GDM1 (cell line): ENCODE data around the gene TTC39B.
A peak's percentile ranks its signal among the peaks of the same experiment; 100 is the strongest.
"Not testable (repeated sequence)": the region's sequence is repeated elsewhere in the genome, so short reads cannot be mapped to it uniquely, and the experiment has no call there.

Experiments used
- DNase-seq: peaks from one replicate; lab custom pipeline; 2025; lab: John Stamatoyannopoulos, UW

TTC39B gene

DNA sequence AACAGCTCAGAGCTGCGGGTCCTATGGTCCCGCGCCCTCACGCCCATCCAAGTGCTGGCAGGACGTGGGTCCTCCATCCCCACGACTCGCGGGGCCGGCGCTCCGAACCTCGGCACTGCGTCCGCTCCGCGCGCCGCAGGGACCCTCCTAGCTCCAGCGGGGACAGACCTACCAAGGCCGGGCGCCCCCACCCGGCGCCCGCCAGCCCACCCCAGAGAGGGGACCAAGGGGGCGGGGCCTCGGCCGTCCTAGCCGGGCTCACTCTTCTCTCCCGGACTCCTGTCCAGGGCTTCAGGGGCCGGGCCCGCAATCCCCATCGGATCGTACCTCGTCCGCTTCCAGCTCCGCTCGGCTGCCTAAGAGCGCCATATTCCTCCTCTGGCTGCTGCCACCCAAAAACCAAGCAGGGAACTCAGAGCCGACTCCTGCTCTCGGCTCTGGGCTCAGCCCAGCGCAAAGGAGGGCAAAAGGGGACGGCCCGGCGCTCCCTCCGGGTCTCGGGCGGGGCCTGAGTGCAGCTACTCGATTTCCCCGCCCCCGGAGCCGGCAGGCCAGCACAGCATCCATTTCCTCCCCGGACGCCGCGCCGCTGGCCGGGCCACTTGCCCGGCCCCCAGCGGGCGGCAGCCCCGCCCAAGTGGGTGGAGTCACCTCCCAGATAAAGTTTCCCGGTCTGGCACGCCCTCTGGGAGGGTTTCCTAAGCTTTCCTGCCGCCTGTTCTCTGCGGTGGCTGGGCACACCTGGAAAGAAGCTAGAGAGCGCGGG lies at the start of gene TTC39B:
TSS of gene TTC39B (minus strand) at position 460 of the 766 bp plus-strand sequence. CDS start at position 369, 91 bp downstream.
- DNase-seq, result peak; percentile 72

DNA sequence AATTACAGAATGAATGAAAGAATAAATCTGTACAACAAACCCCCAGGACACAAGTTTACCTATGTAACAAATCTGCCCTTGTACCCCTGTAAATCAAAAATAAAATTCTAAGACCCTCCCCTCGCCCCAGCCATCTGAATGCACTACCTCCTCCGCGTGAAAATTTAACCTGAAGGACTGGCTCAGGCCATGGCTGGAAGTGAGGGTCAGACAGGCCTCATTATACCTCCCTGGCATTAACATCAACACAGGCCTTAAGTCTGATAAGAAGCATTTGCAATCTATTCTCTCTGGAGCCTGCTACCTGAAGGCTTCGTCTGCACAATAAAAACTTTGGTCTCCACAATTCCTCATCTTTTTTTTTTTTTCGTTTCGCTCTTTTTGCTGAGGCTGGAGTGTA lies 48.7 kb upstream of the TTC39B start:
- no peak for DNase-seq

DNA sequence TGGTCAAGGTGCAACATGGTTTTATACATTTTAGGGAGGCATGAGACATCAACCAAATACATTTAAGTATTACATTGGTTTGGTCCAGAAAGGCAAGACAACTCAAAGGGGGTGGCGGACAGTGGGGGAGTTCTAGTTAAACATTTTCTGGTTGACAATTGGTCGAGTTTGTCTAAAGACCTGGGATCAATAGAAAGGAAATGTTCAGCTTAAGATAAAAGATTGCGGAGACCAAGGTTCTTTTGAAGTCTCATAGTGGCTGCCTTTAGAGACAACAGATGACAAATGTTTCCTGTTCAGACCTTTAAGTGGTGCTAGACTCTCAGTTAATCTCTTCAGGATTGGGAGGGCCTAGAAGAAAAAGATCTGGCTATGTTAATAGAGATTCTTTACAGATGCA lies 47.7 kb upstream of the TTC39B start:
- no peak for DNase-seq

DNA sequence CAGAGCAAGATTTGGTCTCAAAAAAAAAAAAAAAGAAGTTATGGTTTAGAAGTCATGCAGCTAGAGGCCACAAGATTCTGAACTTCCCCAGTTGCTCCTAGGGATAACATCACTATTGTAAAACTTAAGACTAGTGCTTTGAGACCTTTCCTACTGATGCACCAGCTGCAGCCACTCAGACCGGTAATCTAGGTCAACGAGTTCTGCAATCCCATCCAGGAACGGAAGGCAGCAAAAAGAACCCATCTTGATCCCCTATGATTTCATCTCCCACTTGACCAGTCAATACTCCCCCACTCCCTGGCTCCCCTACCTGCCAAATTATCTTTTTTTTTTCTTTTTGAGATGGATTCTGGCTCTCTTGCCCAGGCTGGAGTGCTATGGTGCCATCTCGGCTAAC lies 46.9 kb upstream of the TTC39B start:
- DNase-seq, result no peak

DNA sequence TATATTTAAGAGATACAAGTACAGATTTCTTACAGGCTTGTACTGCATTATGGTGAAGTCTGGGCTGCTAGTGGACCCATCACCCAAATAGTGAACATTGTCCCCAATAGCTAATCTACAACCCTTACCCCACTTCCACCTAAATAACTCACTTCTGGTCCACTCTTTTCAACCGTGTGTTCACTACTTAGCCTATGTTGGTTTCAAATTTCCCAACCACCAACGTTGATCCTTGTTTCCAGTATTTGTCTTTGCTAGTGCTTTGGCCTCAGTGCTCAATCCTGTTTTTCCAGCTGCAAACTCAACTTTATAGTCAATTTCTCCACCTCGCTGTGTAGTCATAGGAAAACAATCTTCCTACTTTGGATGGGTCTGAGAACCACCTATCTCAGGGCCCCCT lies 45.3 kb upstream of the TTC39B start:
- DNase-seq, result no peak

DNA sequence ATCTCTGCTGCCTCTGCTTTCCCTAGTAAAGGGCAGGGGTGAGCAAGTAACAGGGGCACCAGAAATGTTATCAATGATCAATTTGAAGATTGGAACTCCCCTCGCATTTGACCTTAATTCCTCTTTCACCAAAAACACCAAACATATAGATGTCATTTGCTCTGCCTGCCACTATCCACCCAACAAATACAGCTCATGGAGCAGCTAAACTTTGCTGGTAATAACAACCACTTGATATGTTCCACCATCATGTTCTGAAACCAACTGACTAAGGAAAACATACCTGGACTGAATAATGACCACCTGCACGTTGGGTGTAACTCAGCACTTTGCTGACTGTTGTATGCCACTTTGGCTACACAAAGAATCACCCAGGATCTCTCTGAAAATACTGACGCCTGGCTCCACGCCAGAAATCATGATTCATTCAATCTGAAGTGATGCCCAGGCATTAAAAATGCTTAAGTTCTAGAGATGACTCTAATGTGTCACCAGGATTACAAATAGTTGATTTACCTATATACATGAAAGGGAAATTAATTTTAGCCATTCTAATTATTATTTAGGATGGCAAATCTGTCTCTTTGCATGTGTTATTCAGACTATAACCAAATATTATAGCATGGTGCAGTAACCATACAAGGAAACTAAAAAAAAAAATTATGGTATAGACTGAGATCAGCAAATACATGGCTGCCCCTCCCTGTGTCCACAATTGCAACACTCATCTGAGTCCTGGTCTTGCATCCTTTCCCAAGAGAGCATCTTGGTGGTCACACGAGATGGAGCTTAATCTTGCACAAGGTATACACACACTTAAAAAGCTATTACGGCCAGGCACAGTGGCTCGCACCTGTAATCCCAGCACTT lies 43.1 kb upstream of the TTC39B start:
- no peak for DNase-seq

DNA sequence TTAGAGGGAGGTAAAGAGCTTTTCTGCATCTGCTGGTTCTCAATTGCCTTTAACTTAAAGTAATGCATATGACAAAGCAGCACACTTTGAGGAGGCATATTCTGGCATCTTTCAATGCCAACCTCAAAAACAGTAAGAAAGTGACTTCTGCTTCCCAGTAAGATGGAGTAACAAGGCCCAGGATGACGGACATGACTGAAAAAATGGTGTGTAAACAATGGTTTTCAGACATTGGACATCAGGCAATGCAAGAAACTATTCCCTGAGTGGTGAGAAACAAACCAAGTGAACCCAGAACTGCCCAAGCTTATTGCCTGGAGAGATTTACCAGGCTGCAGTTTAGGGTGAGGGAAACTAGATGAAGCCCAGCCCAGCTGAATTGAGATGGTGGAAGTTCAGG lies 39.8 kb upstream of the TTC39B start:
- DNase-seq, result no peak

DNA sequence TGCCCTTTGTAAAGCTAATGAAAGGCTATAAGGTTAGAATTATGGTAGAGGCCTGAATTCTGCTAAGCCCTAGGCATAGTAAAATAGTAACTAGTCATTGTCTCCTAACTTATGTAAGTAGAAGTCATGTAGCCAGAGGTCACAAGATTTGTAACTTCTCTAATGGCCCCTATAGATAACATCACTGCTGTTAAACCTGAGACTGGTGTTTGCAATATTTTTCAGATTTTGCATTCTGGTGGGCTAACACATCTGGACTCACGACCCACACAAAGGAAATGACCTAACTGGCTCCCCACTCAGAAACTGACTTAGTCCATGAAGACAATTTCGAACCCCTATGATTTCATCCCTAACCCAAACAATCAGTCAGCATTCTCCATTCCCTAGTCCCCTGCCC lies 37.2 kb upstream of the TTC39B start:
- no peak for DNase-seq

DNA sequence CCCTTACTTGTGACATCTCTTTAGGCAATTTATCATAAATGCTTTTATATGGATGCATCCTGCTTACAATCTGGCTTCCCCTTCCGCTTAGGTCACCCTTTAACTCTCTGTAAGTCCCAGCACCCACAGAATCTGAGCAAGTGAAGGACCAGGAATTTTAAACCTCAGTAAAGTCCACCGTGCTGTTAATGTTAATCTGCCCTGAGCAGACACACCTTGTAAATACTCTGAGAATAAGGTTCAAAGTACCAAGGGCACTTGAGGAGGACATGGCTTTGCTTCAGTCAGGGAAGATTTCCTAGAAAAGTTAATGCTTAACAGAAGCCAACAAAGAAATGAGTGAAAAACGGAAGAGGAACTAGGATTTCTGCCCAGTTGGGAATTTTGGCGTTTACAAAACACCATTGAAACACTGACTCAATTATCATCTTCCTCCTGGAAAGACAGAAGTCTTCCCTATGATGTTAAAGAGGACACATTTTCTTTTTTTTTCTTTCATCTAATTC lies 26.4 kb upstream of the TTC39B start:
- no peak for DNase-seq

DNA sequence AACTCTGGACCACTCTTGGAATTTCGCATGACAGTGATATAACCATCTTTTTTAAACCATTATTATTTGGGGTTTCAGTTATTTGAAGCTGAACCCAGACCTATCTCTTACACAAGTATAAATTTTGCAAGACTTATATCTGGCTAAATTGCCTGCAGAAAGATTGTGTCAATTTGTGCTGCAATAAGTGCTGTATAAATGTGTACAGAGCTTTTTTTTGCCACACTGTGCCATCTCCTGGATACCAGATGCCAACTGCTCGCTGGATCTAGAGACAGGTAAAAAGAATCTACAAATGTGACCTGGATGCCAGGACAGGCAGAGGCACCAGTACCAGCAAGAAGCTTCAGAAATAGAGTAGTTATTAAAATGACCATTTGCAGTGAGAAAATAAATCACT lies 25.9 kb upstream of the TTC39B start:
- no peak for DNase-seq

DNA sequence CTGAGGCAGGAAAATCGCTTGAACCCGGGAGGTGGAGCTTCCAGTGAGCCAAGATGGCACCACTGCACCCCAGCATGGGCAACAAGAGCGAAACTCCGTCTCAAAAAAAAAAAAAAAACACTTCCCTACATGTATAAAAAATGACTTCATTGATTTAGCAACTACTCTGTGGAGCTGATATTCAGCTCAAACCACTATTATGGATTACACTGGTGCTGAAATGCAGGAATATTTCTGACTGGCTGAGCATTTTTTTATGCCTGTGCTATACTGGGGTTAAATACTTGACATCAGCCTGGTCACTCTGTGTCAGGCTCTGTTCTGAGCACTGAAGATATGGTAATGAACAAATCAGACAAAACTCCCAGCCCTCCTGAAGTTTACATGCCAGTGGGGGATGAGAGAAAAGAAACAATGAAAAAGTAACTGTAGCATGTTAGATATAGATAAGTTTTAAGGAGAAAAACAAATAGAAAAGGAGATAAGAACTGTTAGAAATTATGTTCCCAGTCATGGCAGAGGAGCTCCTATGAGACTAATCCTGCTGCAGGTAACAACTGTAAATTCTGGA lies 22.6 kb upstream of the TTC39B start:
- no peak for DNase-seq

DNA sequence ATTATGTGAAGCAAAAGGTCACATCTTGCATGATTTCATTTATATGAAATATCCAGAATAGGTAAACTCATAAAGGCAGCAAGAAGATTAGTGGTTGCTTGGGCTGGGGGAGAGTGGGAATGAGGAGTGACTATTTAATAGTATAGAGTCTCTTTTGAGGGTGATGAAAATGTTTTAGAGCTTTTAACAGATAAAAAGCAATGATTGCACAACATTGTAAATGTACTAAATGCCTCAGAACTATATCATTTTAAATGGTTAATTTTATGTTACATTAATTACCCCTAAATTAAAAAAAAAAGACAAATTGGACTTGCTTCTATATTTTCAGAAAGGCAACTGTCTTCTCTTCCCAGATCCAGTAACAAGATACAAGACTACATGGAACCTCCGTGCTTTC lies 21.9 kb upstream of the TTC39B start:
- DNase-seq, result no peak

DNA sequence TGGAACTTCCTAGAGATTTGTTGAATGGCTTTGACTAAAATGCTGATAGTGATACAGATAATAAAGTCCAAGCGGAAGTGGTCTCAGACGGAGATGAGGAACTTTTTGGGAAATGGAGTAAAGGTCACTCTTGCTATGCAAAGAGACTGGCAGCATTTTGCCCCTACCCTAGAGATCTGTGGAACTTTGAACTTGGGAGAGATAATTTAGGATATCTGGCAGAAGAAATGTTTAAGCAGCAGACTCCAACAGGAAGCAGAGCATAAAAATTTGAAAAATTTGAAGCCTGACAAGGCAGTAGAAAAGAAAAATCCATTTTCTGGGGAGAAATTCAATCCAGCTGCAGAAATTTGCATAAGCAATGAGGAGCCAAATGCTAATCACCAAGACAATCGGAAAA lies 15.7 kb upstream of the TTC39B start:
- DNase-seq, result not testable (repeated sequence)

DNA sequence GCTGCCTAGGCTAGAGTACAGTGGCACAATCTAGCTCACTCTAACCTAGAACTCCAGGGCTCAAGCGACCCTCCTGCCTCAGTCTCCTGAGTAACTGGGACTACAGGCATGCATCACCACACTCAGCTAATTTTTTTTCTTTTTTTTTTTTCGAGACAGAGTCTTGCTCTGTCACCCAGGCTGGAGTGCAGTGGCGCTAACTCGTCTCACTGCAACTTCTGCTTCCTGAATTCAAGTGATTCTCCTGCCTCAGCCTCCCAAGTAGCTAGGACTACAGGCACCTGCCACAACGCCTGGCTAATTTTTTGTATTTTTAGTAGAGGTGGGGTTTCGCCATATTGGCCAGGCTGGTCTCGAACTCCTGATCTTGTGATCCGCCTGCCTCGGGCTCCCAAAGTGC lies 12.6 kb upstream of the TTC39B start:
- DNase-seq, result not testable (repeated sequence)

DNA sequence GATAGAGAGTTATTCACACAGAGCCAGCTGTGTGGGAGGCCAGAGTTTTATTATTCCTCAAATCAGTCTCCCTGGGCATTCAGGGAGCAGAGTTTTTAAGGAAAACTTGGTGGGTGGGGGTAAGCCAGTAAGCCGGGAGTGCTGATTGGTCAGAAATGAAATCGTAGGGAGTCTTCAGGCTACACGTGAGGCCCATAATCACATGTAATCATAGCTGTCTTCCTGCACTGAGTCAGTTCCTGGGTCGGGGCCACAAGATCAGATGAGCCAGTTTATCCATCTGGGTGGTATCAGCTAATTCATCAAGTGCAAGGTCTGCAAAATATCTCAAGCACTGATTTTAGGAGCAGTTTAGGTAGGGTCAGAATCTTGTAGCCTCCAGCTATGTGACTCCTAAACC lies 10.8 kb upstream of the TTC39B start:
- DNase-seq, result no peak

DNA sequence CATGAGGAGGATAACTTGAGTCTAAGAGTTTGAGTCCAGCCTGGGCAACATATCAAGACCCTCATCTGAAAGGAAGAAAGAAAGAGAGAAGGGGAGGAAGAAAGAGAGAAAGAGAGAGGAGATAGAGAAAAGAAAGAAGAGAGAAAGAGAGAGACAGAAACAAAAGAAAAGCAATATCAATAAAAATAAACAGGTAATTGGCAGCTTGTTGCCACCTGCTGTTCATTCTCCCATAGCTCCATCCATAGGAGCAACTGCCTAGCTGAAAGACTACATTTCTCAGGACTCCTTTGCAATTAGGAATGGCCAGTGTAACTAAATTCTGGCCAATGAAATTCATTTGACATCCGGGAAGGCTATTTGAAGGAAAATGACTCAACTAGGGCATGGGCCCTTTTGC lies 4.6 kb upstream of the TTC39B start:
- DNase-seq, result no peak

DNA sequence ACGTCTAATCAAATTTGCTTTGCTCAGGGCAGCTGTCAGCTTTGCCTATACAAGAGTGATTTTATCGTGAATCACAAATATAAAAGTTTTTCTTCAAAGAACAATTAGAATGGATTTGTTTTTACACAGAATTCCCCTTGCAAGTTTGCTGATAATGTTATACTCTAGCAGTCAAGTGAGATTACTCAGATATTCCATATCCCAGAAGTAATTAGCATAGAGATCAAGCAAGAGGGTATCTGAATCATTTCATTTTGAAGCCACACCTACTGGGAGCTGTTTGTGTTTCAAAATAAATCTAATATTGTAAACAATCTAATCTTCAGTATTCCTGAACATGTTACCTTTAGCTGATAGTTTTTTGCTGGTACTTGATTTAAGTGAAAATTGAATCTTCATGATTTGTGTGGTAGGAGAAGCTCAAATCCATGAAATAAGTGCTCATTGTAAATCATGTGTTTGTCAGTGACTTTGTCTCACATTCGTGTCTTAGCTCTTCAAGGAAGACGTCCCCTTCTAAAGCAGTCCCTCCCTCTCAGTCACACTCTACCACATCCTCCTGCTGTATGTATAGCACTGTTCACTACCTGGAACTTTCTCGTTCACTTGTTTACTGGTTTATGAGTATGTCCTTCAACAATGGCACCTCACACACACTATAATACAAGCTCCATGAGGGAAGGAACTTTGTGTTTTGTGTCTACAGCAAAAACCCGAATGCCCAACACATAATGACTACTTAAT lies 3.3 kb upstream of the TTC39B start:
- no peak for DNase-seq

DNA sequence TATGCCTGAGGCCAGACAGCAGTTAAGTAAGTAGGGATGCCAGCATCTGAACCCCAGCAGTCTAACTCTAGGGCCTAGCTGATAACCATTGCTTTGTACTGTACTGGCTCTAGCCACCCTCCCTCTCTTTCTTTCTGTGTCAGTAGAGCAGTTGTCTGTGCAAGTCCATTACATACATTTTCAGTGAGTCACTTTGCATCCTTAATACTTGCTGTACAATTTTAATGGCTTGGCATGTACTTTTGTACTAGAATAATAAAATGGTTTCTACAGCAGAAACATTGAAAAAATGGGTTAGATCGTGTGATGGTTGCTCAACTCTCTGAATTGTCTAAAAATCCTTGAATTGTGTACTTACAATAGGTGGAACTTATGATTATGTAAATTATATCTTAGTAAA lies 1.5 kb upstream of the TTC39B start:
- DNase-seq, result no peak

DNA sequence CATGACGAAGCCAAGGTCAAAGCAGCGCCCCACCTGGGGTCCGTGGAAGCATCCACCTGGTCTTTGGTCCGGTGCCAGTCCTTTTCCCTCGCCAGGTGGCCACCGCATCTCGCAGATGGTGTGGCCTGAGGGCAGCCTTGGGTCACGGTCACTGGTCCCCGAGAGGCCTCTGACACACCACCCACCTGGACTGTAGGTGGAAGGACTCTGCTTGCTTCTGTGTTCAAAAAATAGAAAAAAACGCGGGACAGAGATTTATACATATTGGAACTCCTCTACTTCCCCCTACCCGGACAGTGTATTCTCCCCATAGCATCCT lies 466 bp upstream of the TTC39B start:
- DNase-seq, result no peak

DNA sequence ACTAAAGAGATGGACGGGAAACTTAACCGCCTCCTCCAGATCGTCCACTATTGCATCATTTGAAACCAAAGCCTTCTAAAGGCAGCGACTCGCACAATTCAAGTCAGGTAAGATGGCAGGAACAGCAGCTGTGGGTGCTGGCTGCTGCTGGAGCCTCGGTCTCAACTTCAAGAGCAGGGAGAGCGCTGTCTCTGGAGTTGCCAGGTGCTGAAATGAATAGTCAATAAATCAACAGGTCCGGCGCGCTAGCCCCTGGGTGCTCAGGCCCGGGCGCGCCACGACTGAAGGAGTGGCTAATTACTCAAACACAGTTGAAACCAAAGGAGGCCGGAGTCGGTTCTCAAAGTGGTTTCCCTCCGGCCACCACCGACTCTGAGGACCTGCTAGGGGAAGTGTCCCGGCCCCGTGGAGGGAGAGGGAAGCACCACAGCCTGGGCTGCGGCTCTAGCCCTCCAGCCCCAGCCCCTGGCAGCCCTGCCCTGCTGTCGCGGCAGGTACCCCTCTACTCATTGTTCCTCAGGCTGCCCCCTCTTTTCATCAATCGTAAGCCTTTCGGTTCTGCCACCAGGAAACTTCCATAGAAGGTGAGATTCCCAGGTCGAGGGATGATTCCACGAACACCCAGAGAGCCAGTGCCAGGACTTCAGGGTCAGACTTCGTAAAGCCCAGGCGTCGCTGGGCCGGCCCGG lies 804 bp downstream of the TTC39B start:
- DNase-seq, result no peak

DNA sequence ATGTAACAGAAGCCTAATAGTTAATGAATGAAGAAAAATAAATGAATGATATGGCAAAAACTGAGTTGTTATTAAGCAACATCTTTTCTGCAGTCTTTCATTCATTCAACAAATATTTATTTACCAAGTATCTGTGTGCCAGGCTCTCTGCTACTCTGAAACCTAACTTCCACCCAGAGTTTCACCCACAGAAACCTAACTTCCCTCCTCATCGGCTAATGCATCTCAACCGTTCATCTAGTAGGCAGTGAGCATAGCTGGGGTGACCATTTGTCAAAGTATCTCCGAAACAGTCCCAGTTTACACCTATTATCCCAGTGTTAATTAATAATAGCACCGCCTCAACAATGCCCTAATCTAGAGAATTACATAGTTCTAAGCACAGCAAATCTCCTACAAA lies 1.5 kb downstream of the TTC39B start:
- DNase-seq, result no peak

DNA sequence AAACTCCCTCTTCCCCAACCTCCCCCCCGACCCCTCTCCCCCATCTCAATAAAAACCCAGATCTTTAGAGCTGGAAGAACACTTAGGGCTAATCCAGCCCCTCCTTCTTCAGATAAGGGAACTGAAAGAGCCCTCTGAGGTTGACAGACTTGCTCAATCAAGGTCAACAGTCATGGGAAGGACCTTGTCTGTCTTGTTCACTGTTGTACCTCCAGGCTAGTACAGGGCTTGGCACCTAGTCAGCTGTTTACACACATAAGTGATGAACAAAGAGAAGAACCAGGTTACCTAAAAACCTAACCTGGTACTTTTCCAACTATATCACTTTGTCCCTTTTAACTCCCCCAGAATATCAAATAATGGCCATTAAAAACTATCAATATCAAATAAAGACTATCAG lies 2.4 kb downstream of the TTC39B start:
- DNase-seq, result no peak
